Activated CD4-positive, alpha-beta memory T cell treated with anti-CD3 and anti-CD28 coated beads for 36 hours (primary cell): ENCODE results near the gene TMEM178A. TPM values are rescaled to one million over a fixed set of nuclear protein-coding genes. Genes with fewer than 3 reads are reported as not detected.

ENCODE experiments used
- CTCF ChIA-PET: fragments of 350-600 bp; sonication (Branson Sonifier 250); formaldehyde crosslinking; loops from one replicate; lab custom pipeline; 2021; ENCODE audit warnings: antibody characterized with exemption, inconsistent platforms; lab: Charles Lee
- POLR2A ChIA-PET: fragments of 350-600 bp; sonication (Branson Sonifier 250); formaldehyde crosslinking; loops from one replicate; lab custom pipeline; 2021; ENCODE audit warnings: antibody characterized with exemption; lab: Charles Lee
- DNase-seq: peaks from one replicate; pipeline ENCODE4 v3.0.0-alpha.2; 2020
- H3K27ac Mint-ChIP-seq: one replicate; pipeline ENCODE4 v1.8.0; 2021; ENCODE audit warnings: mixed read lengths
- H3K27me3 Mint-ChIP-seq: one replicate; pipeline ENCODE4 v1.8.0; 2021; ENCODE audit warnings: mixed read lengths
- H3K36me3 Mint-ChIP-seq: one replicate; pipeline ENCODE4 v1.8.0; 2021; ENCODE audit warnings: mixed read lengths
- H3K4me1 Mint-ChIP-seq: one replicate; pipeline ENCODE4 v1.8.0; 2021; ENCODE audit warnings: low read depth, mixed read lengths
- H3K4me3 Mint-ChIP-seq: one replicate; pipeline ENCODE4 v1.8.0; 2021; ENCODE audit warnings: mild to moderate bottlenecking, mixed read lengths
- H3K9me3 Mint-ChIP-seq: one replicate; pipeline ENCODE4 v1.8.0; 2021; ENCODE audit warnings: mixed read lengths
- intact Hi-C: fragments of 100-400 bp; cut with micrococcal nuclease; formaldehyde crosslinking; loops from one replicate; pipeline ENCODE4 v1.15.1; 2023
- total RNA-seq, 2 experiments: library from RNA; stranded (reverse); gene quantifications; one replicate each; pipeline ENCODE4 v1.2.3, GENCODE V29; 2021

Gene TMEM178A
- total RNA-seq, 2 experiments from 2014 or later, result 0.29 to 0.48 TPM

DNA sequence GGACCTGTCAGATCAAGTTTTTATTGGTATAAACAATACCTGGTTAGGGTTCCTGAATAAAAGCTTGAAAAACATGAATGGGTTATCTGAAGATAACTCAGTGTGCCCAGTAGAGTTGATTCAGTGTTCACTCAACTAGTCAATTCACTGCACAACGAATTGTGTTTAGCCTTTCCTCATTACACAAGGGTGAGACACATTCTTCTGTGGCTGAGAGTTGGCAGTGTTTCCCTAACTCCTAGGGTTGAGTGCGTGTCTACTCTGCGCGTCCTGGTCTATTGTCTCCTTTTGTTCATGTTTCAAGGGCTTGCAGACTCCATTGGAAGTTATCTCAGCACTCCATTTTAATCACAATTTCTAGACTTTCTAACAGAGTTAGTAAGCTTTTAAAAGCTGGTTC, 32.8 kb upstream of the TMEM178A start:
- ChIA-PET POLR2A (no interaction called here), CTCF (no interaction called here)
- Mint-ChIP-seq H3K36me3 (no peaks in the 10 kb centered on the region), H3K4me3 (no peak overlapping the region), H3K27ac (no peak overlapping the region), H3K27me3 (peaks cover 3% of the 10 kb centered on the region), H3K4me1 (no peaks in the 10 kb centered on the region), H3K9me3 (no peaks in the 10 kb centered on the region)
- DNase-seq, result no peak
- intact Hi-C loops, result no loop called here

DNA sequence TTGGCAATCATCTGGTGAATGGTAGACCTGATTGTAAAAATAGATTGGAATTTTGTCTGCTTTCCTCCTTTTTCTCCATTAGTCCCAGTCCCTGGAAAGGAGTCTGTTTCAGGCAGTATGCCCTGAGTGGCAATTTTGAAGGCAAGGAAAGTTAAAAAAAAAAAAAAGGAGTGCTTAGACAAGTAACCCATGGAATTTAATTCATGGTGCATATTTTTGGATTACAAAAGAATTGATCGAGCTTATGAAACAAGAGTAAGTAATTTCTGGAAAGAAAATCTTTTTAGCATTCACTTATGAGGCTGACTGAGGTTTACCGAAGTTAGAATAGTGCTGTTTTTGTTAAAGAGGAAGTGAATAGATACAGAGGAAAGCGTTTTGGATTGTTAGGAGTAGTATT, 29.4 kb upstream of the TMEM178A start:
- no peaks in the 10 kb centered on the region for H3K4me1 Mint-ChIP-seq
- H3K36me3 Mint-ChIP-seq, result no peaks in the 10 kb centered on the region
- peaks cover 3% of the 10 kb centered on the region for H3K27me3 Mint-ChIP-seq
- no peaks in the 10 kb centered on the region for H3K9me3 Mint-ChIP-seq
- ChIA-PET CTCF (no interaction called here), POLR2A (interaction anchor here (0.7 kb wide), 1 partner anchor 322 kb away, joined by 3 read pairs; no protein-coding TSS in a partner anchor)
- no peak overlapping the region for H3K4me3 Mint-ChIP-seq
- intact Hi-C loops, result no loop called here
- DNase-seq, result no peak
- H3K27ac Mint-ChIP-seq, result no peak overlapping the region

DNA sequence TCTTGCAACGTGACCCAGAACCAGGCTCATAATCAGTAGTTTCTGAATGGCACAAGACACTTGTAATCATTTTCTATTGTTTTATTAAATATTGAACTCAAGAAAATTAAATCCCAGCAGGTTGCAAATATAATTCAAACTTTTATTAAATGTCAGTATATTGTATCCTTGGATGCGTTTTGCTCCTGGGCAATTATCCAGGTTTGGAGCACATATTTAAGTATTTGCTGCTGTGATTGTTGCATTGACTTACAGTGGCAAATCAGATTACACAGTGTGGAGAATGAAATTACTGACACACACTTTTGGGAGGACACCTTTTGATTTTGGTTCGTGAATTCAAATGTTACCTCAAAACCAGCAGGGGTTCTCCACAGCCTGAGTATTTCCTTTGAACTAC, 27.1 kb upstream of the TMEM178A start:
- CTCF ChIA-PET, result no interaction called here
- H3K36me3 Mint-ChIP-seq, result no peaks in the 10 kb centered on the region
- no peak for DNase-seq
- H3K27me3 Mint-ChIP-seq, result peaks cover 3% of the 10 kb centered on the region
- H3K27ac Mint-ChIP-seq, result no peak overlapping the region
- POLR2A ChIA-PET, result no interaction called here
- H3K9me3 Mint-ChIP-seq, result no peaks in the 10 kb centered on the region
- intact Hi-C loops, result no loop called here
- no peaks in the 10 kb centered on the region for H3K4me1 Mint-ChIP-seq
- no peak overlapping the region for H3K4me3 Mint-ChIP-seq

DNA sequence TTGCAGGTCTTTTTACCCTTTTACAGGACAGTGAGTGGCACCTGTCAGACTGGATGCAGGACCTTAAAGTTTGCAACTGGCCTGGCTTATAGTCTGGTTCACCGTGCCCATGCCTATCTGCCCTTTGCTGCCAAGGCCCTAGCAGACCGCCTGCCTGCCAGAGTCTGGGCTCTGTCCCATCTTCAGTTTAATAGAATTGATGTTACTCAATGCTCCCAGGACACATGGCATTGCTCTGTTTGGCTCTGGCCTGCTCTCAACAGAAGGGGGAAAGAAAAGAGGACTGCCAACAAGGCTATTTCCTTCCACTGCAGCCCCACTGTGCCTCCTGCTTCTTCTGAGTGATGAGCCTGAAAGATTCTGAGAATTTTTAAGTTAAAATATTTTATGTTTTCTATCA, 25.6 kb upstream of the TMEM178A start:
- Mint-ChIP-seq H3K27me3 (peaks cover 3% of the 10 kb centered on the region), H3K4me3 (no peak overlapping the region), H3K36me3 (no peaks in the 10 kb centered on the region), H3K4me1 (no peaks in the 10 kb centered on the region), H3K27ac (no peak overlapping the region), H3K9me3 (no peaks in the 10 kb centered on the region)
- ChIA-PET POLR2A (no interaction called here), CTCF (no interaction called here)
- intact Hi-C loops, result loop anchor here (2.0 kb wide), 1 partner anchor 127 kb away; no protein-coding TSS in a partner anchor
- DNase-seq, result no peak

DNA sequence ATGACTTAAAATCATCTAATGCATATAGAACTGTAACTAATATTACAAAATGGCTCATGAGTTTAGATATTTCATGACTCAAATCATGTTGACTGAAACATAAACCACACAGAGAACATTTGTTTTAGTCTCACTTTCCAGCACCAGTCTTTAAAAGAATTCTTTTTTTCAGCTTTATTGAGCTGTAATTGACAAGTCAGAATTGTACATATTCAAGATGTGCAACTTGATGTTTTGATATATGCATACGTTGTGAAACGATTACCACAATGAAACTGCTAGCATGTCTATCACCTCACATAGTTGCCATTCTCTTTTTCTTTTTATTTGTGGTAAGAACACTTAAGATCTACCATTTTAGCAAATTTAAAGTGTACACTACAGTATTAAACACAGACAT, 25.0 kb upstream of the TMEM178A start:
- Mint-ChIP-seq H3K27me3 (no peaks in the 10 kb centered on the region), H3K4me1 (no peaks in the 10 kb centered on the region), H3K36me3 (no peaks in the 10 kb centered on the region), H3K27ac (no peak overlapping the region), H3K4me3 (no peak overlapping the region), H3K9me3 (no peaks in the 10 kb centered on the region)
- ChIA-PET POLR2A (no interaction called here), CTCF (interaction anchor here (0.7 kb wide), 1 partner anchor 23 kb away, joined by 3 read pairs; no protein-coding TSS in a partner anchor)
- DNase-seq, result no peak
- intact Hi-C loops, result loop anchor here (2.0 kb wide), 1 partner anchor 128 kb away; no protein-coding TSS in a partner anchor

DNA sequence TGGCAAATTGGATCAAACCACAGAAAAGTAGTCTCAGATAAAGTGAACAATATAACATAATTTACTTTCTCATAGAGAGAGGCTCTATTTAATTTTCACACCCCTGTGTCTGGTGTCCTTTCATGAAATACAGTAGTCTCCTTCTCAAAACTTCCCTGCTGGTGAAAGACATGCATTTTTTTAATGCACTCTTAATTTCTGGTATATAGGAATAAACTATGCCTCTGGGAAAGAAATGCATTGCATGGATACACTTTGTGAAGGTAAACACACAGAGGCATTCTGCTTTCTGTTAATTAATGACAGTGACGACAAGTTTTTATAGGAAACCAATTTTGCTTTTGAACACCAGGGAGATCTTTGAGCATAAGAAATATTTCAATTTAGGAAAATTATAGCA, 24.1 kb upstream of the TMEM178A start:
- no peak for DNase-seq
- no peaks in the 10 kb centered on the region for H3K27me3 Mint-ChIP-seq
- POLR2A ChIA-PET, result interaction anchor here (0.7 kb wide), 1 partner anchor 9 kb away, joined by 3 read pairs; no protein-coding TSS in a partner anchor
- H3K36me3 Mint-ChIP-seq, result no peaks in the 10 kb centered on the region
- no peak overlapping the region for H3K27ac Mint-ChIP-seq
- intact Hi-C loops, result loop anchor here (2.0 kb wide), 1 partner anchor 129 kb away; no protein-coding TSS in a partner anchor
- H3K4me1 Mint-ChIP-seq, result no peaks in the 10 kb centered on the region
- H3K4me3 Mint-ChIP-seq, result no peak overlapping the region
- no peaks in the 10 kb centered on the region for H3K9me3 Mint-ChIP-seq
- CTCF ChIA-PET, result no interaction called here

DNA sequence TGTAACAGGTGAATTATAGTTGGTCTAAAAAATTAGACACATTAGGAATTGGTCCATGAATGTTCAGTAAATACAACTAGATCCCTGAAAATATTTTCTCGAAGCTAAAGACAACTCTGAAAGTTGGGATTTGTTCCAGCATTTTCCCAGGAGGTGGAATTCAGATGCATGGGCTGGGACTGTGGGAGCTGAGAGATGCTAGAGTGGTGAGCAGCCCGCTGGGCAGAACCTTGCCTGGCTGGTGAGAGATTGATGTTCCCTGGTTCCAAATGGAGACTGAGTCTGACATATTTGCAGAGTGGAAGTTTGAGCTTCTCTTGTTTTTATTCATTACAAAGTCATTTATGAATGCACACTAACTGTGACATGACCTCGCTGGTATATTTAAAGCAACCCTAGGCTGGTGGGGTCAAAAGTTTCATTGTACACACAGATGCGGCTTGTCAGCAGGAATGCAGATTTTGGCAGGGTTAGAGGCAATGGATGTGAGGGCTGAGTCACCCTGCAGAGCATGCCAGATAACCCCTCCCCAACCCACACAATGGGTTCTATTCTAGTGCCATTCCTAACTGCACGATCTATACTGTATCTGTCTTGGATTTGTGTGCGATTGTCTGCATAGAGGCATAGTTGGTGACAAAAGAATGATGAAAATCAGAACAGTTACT, 23.5 kb upstream of the TMEM178A start:
- POLR2A ChIA-PET, result interaction anchor here (0.7 kb wide), 1 partner anchor 8 kb away, joined by 3 read pairs; no protein-coding TSS in a partner anchor
- no peaks in the 10 kb centered on the region for H3K4me1 Mint-ChIP-seq
- CTCF ChIA-PET, result no interaction called here
- H3K27ac Mint-ChIP-seq, result no peak overlapping the region
- intact Hi-C loops, result no loop called here
- H3K27me3 Mint-ChIP-seq, result no peaks in the 10 kb centered on the region
- no peak for DNase-seq
- no peaks in the 10 kb centered on the region for H3K9me3 Mint-ChIP-seq
- H3K36me3 Mint-ChIP-seq, result no peaks in the 10 kb centered on the region
- H3K4me3 Mint-ChIP-seq, result no peak overlapping the region

DNA sequence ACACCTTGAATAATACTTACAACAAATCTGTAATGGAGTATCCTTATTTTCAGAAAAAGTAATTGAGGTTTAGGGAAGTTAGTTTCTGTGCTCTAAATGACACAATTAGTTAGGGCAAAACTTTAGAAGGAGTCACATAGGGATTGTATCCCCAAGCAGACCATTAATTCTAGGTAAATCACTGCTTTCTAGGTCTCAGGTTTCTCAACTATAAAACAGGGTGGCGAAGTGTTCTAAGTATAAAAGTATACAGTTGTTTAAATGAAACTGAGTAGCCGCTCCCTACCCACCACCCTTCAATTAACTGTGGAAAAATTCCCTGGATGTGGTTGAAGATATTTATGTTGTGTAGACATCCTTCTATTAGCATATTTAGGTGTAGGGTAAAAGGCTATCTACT, 19.9 kb upstream of the TMEM178A start:
- ChIA-PET POLR2A (no interaction called here), CTCF (no interaction called here)
- intact Hi-C loops, result no loop called here
- DNase-seq, result no peak
- H3K4me3 Mint-ChIP-seq, result no peak overlapping the region
- H3K27ac Mint-ChIP-seq, result no peak overlapping the region
- no peaks in the 10 kb centered on the region for H3K36me3 Mint-ChIP-seq
- no peaks in the 10 kb centered on the region for H3K4me1 Mint-ChIP-seq
- no peaks in the 10 kb centered on the region for H3K27me3 Mint-ChIP-seq
- no peaks in the 10 kb centered on the region for H3K9me3 Mint-ChIP-seq

DNA sequence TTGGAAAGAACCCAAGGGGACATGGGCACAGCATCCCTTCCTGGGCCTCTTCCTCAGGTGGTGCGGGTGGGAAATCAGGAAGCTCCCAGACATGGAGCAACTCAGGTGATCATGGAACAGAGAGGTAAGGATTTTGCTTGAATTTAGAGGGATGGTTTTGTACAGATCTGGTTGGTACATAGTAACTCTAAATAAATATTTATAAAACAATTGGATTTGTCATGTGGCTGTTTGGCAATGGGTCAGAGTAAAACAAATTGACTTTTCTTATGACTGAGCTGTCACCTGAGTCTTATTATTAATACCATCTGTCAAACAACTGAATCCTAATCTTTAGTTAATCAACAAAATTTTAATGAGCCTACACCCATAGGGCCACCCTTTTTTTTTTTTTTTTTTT, 19.4 kb upstream of the TMEM178A start:
- intact Hi-C loops, result no loop called here
- H3K36me3 Mint-ChIP-seq, result no peaks in the 10 kb centered on the region
- no peaks in the 10 kb centered on the region for H3K4me1 Mint-ChIP-seq
- no peak for DNase-seq
- CTCF ChIA-PET, result interaction anchor here (1.0 kb wide), 1 partner anchor 83 kb away, joined by 3 read pairs; no protein-coding TSS in a partner anchor
- no peaks in the 10 kb centered on the region for H3K9me3 Mint-ChIP-seq
- H3K27ac Mint-ChIP-seq, result no peak overlapping the region
- POLR2A ChIA-PET, result no interaction called here
- H3K4me3 Mint-ChIP-seq, result no peak overlapping the region
- H3K27me3 Mint-ChIP-seq, result no peaks in the 10 kb centered on the region

DNA sequence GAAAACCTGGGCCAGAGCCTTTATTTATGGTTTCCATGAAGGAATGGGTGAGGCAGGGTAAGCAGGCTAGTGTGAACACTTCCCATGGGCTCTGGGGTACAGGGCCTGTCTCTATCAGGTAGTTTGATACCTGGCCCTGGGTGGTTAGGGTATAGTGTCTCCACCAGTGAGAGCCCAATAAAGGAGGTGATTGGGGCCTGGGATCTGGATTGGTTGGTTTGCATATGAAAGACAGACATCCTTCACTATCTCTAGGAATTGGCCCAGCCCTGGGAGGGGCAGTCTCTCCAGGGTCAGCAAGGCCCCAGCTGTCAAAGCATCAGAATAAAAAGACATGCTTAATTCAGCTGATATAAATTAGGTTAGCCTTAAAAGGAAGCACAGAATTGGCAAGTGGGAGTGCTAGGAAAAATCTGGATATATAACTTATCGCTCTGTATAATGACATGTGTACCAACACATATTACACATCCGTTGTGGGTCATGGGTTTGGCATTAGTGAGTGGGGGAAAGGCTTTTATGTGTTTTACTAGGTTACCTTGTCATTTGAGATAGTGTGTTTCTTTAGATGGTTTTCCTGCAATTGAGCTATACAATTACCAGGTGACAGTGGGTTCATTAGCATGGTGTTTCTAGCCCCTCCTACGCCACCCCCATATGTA, 18.5 kb upstream of the TMEM178A start:
- no peak overlapping the region for H3K27ac Mint-ChIP-seq
- H3K36me3 Mint-ChIP-seq, result no peaks in the 10 kb centered on the region
- no peaks in the 10 kb centered on the region for H3K27me3 Mint-ChIP-seq
- CTCF ChIA-PET, result interaction anchor here (1.0 kb wide), 1 partner anchor 82 kb away, joined by 3 read pairs; no protein-coding TSS in a partner anchor
- H3K4me1 Mint-ChIP-seq, result no peaks in the 10 kb centered on the region
- H3K9me3 Mint-ChIP-seq, result no peaks in the 10 kb centered on the region
- DNase-seq, result no peak
- intact Hi-C loops, result no loop called here
- H3K4me3 Mint-ChIP-seq, result no peak overlapping the region
- POLR2A ChIA-PET, result no interaction called here

DNA sequence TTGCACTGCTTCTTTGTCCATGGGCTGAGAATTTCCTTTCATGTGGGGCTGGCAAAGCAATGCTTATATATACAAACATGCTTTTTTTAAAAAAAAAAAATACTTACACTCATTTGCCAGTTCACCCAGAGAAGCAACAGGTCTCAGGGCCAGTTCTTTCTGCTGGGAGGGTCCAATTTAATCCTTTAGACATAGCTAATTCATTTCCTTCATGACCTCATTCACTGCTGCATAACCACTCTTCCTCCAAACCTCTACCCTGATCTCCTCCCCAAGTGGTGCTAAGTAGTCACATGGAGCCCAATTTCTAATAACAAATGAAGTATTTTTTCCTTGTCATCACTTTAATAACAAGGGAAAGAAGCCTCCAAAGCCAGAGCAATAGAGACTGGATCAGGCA, 17.1 kb upstream of the TMEM178A start:
- no peaks in the 10 kb centered on the region for H3K9me3 Mint-ChIP-seq
- no peaks in the 10 kb centered on the region for H3K4me1 Mint-ChIP-seq
- no peaks in the 10 kb centered on the region for H3K27me3 Mint-ChIP-seq
- intact Hi-C loops, result no loop called here
- H3K36me3 Mint-ChIP-seq, result no peaks in the 10 kb centered on the region
- ChIA-PET POLR2A (no interaction called here), CTCF (interaction anchor here (0.7 kb wide), 1 partner anchor 141 kb away, joined by 3 read pairs; no protein-coding TSS in a partner anchor)
- DNase-seq, result no peak
- H3K27ac Mint-ChIP-seq, result no peak overlapping the region
- no peak overlapping the region for H3K4me3 Mint-ChIP-seq

DNA sequence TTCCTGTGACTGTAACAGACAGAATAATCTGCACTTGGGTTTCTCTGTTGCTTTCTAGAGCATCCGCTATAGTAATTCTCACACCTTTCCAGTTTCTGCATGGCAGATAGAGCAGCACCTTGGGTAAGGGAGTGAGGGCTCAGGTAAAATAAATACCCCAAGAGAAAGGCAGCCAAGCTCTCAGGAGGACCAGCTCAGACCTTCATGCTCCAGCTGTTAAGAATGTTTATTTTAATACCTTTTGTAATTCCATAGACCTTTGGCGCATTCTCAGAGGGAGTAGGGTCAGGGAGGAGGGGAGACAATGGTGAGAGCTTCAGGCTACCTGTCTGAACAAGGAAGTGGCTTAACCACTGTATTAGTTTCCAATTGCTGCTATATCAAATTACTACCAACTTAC, 16.2 kb upstream of the TMEM178A start:
- no peaks in the 10 kb centered on the region for H3K4me1 Mint-ChIP-seq
- ChIA-PET POLR2A (no interaction called here), CTCF (no interaction called here)
- no peak overlapping the region for H3K4me3 Mint-ChIP-seq
- no peak overlapping the region for H3K27ac Mint-ChIP-seq
- DNase-seq, result no peak
- intact Hi-C loops, result no loop called here
- H3K27me3 Mint-ChIP-seq, result peaks cover 3% of the 10 kb centered on the region
- H3K9me3 Mint-ChIP-seq, result no peaks in the 10 kb centered on the region
- H3K36me3 Mint-ChIP-seq, result no peaks in the 10 kb centered on the region
